K562 (cell line): Measurements from ENCODE around the gene FBXL12.
"Not testable (repeated sequence)": the region's sequence is repeated elsewhere in the genome, so short reads cannot be mapped to it uniquely, and the experiment has no call there.

Source experiments
- CHD2 ChIP-seq: IDR thresholded peaks from 2 replicates; pipeline ENCODE4 v1.6.1; 2011; ENCODE audit warnings: low read depth, low read length
- EZH2 ChIP-seq: IDR thresholded peaks from 2 replicates; pipeline ENCODE4 v1.6.1; 2012; ENCODE audit warnings: low read depth, mild to moderate bottlenecking, inconsistent platforms, low read length, borderline replicate concordance
- FOXA1 ChIP-seq: fragments of 450-650 bp; IDR thresholded peaks from 2 replicates; pipeline ENCODE4 v1.6.1; 2016; ENCODE audit warnings: mild to moderate bottlenecking, borderline replicate concordance
- HCFC1 ChIP-seq: IDR thresholded peaks from 2 replicates; pipeline ENCODE4 v1.6.1; 2012; ENCODE audit warnings: low read depth, low read length, improper control_type of control experiment
- IRF2 ChIP-seq: sonication (generic); formaldehyde crosslinking; IDR thresholded peaks from 2 replicates; pipeline ENCODE4 v1.8.1; 2022; ENCODE audit warnings: mild to moderate bottlenecking, missing genetic modification reagents
- NR1H2 ChIP-seq: sonication (generic); formaldehyde crosslinking; IDR thresholded peaks from 2 replicates; pipeline ENCODE4 v1.4.0; 2020; ENCODE audit warnings: mild to moderate bottlenecking, missing genetic modification reagents
- NRF1 ChIP-seq, 2 experiments: fragments of 450-650 bp; IDR thresholded peaks in 1 of 2; conservative IDR thresholded peaks in 1 of 2; 2 replicates each; pipeline ENCODE4 v1.6.1; 2014; ENCODE audit warnings: mild to moderate bottlenecking in 2 of 2
- RBM39 ChIP-seq: fragments of 200-400 bp; formaldehyde crosslinking; optimal IDR thresholded peaks from 2 replicates; pipeline ENCODE3; 2018; ENCODE audit warnings: low read depth, low read length
- TEAD4 ChIP-seq, 2 experiments: sonication (generic) in 1 of 2; formaldehyde crosslinking in 1 of 2; IDR thresholded peaks; 2 replicates each; pipeline versions ENCODE4 v1.6.1 to v1.8.0; 2012 to 2022; ENCODE audit warnings: borderline replicate concordance in 1 of 2, inconsistent platforms in 1 of 2, low read length in 1 of 2, mild to moderate bottlenecking in 1 of 2, missing genetic modification reagents in 1 of 2
- ZBTB1 ChIP-seq: sonication (generic); formaldehyde crosslinking; IDR thresholded peaks from 2 replicates; pipeline ENCODE4 v1.8.1; 2023; ENCODE audit warnings: missing genetic modification reagents, low read depth, mild to moderate bottlenecking, borderline replicate concordance
- ZNF121 ChIP-seq: sonication (generic); formaldehyde crosslinking; conservative IDR thresholded peaks from 2 replicates; pipeline ENCODE4 v1.8.0; 2022; ENCODE audit warnings: missing genetic modification reagents
- TF ChIP-seq, protein P1 (sequence below): sonication (generic); formaldehyde crosslinking; IDR thresholded peaks from 2 replicates; pipeline ENCODE4 v1.8.1; 2022; ENCODE audit warnings: missing genetic modification reagents

DNA sequence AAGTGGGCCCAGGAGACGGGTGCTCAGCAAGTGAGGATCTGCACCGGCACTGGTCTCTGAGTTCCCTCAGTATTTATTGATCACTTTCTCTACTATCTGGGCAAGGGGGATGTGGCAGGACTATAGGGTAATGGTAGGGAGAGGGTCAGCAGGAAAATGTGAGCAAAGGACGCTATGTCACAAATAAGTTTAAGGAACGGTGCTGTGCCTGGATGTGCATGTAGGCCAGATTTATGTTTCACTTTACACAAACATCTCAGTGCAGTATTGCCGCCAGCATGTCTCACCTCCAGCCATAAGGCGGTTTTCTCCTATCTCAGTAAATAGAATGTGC, 34.7 kb downstream of the FBXL12 start:
- not testable (repeated sequence) for TF ChIP-seq EZH2; HCFC1; TEAD4 (IDR thresholded peaks at IDR 0.05; ENCODE audit: low read length); TEAD4 (CRISPR knock-in tag; IDR thresholded peaks at IDR 0.05; ENCODE audit: borderline replicate concordance); CHD2; ZBTB1 (CRISPR knock-in tag); NRF1 (conservative IDR thresholded peaks at IDR 0.05 in 1 of 2, IDR thresholded peaks at IDR 0.05 in 1 of 2); ZNF121 (CRISPR knock-in tag); RBM39; FOXA1; IRF2; NR1H2 (CRISPR knock-in tag)
- TF ChIP-seq, protein P1, sequence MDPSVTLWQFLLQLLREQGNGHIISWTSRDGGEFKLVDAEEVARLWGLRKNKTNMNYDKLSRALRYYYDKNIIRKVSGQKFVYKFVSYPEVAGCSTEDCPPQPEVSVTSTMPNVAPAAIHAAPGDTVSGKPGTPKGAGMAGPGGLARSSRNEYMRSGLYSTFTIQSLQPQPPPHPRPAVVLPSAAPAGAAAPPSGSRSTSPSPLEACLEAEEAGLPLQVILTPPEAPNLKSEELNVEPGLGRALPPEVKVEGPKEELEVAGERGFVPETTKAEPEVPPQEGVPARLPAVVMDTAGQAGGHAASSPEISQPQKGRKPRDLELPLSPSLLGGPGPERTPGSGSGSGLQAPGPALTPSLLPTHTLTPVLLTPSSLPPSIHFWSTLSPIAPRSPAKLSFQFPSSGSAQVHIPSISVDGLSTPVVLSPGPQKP, result not testable (repeated sequence)
